ENCODE data around the gene TJAP1.

- TF ChIP-seq ZNF621 (tag by site-specific recombination; IDR thresholded peaks at IDR 0.05) (no peak), ZNF529 (tag by site-specific recombination; IDR thresholded peaks at IDR 0.05; ENCODE audit: insufficient replicate concordance) (no peak), ZNF585B (tag by site-specific recombination; IDR thresholded peaks at IDR 0.05) (no peak)
Measured at GRCh38 chr6:43521836-43522235, 44.5 kb downstream of the TJAP1 start.
